Superior temporal gyrus (tissue), 1 donor: ENCODE results near the gene TMEM8B.
"Not testable (repeated sequence)": the region's sequence is repeated elsewhere in the genome, so short reads cannot be mapped to it uniquely, and the experiment has no call there.

ENCODE experiments used
- DNase-seq: peaks from one replicate; pipeline ENCODE4 v3.0.0-alpha.2; 2016; ENCODE audit errors: extremely low spot score

Gene TMEM8B

GRCh38 chr9:35907711-35908503, 78.9 kb downstream of the TMEM8B start:
- no peak for DNase-seq

DNA sequence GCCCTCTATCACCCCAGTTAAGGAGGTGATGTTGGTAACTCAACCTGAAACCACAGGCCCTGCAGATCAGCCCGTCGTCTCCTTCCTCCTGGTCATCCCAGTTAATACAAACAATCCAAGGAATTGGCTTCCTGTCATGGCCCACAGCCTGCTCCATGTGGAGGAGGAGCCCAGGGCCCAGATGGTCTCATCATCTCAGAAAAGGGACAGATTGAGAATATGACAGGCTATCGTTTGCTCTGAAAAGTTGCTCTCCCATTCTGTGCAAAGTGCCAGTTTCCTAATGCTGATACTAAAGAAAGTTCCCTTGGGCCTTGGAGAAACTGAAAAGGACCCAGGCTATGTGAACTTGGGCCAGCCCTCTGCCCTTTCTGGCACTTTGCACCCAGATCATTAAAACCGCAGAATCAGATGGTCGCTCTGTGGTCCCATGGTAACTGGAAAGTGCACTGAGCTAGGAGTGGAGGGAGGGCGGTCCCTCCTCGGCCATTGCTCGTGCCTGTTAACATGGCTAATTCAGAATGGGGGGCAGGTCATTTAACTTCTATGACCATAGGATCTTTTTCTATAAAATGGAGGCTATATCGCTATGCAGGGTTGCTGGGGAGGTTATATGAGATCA, 79.6 kb downstream of the TMEM8B start:
- no peak for DNase-seq

- no peak for DNase-seq
Observed at GRCh38 chr9:35909274-35909673, 80.2 kb downstream of the TMEM8B start, which contains the start of gene SPAAR. Gene SPAAR (plus strand): TSS chr9:35909490. CDS start chr9:35910464, 974 bp downstream.

- DNase-seq: no peak
Observed at GRCh38 chr9:35909687-35910612, 80.9 kb downstream of the TMEM8B start.

DNA sequence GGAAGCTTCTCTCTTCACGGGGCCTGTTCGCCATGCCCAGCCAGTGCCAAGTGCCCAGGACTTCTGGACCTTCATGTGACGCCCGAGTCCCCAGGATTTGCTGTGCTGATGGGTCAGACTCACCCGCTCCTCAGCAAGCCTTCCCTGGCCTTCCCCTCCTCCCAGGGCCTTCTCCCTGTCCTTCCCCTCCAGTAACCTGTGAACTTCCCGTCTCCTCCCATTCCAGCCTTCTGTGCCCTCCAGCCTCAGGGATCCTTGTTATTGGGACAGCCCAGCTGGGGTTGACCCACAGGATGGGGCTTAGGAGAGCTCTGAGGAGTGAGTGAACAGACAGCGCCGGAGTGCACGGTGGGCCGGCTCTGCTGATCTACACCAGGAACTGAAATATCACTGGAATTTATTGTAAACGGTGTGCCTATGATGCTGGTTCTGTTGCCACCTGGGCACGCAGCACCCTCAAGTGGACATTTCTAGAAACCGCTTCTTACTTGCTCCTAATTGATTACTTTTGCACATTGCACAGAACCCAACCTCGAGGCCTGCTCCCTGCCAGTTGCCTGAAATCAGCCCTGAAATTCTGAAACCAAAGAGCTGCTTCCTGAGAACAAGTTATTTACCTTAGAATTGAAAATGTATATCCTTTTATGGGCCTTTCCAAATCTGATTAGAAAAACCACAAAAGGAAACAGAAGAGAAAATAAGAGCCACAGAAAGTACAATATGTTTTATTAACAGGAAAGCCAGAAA, 81.8 kb downstream of the TMEM8B start:
- DNase-seq: no peak

DNA sequence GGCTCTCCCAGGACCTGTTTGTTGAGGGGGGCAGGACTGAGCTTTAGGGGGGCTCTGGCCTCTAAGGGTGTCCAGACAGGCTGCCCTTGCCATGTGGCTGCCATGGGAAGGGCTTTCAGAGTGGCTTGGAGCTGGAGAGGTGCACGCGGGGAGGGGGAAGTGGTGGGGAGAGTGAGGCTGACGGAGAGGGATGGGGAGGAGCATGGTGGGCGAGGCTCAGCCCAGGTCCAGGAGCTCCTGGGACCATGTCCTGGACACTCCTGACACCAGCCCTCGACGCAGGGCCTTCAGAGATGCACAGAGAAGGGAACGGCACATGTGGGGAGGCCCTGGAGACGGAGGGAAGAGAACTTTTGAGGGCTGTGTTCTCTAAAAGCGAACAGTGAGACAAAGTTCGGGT, 82.7 kb downstream of the TMEM8B start:
- DNase-seq: no peak

DNA sequence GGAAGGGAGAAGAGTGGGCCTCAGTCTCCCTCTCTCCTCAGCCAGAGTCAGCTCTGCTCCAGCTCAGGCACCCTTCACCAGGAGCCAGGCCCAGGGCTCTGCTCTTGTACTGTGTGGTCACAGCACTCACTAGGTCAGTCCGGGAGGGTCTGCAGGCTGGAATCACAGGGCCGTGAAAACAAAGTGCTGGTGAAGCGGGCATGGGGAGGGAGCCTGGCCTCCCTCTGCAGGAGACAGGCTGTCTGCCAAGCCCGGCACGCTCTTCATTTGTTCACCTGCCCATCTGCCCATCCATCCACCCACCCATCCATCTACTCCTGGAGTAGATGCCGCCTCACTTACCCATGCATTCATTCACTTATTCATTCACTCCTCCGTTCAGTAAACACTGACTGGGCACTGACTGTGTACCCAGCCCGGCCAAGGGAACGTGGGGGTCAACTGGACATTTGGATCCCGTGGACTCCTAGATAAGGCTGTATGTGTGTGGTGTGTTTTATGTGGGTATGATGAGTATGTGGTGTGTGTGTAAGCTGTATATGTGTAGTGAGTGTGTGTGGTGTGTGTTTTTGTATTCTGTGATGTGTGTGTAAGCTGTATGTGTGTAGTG, 83.9 kb downstream of the TMEM8B start:
- no peak for DNase-seq

- not testable (repeated sequence) for DNase-seq
Observed at GRCh38 chr9:35913429-35913828, 84.4 kb downstream of the TMEM8B start.

GRCh38 chr9:35914301-35914807, 85.3 kb downstream of the TMEM8B start:
- no peak for DNase-seq
